Mucosa of descending colon (tissue), 3 donors: Measurements from ENCODE around the gene FAM209A. TPM values are rescaled to one million over a fixed set of nuclear protein-coding genes. Genes with fewer than 3 reads are reported as not detected.
"Not testable (repeated sequence)": the region's sequence is repeated elsewhere in the genome, so short reads cannot be mapped to it uniquely, and the experiment has no call there.

ENCODE experiments used
- ATAC-seq: fragments of 200-7000 bp; cut with Tn5 transposase; one replicate; pipeline ENCODE4 v1.9.1; 2020; ENCODE audit warnings: mild to moderate bottlenecking, moderate library complexity
- DNase-seq, 3 donors: peaks; one replicate each; pipeline ENCODE4 v3.0.0-alpha.2; 2020
- H3K36me3 ChIP-seq: fragments of 200-600 bp; one replicate; pipeline ENCODE4 v1.8.0; 2021; ENCODE audit warnings: low read depth, mild to moderate bottlenecking
- H3K4me1 ChIP-seq: fragments of 200-600 bp; one replicate; pipeline ENCODE4 v1.8.0; 2021; ENCODE audit warnings: low read depth, mild to moderate bottlenecking
- H3K4me3 ChIP-seq: fragments of 200-600 bp; one replicate; pipeline ENCODE4 v1.8.0; 2021; ENCODE audit warnings: mild to moderate bottlenecking
- H3K9me3 ChIP-seq: fragments of 200-600 bp; one replicate; pipeline ENCODE4 v1.8.0; 2021; ENCODE audit warnings: mild to moderate bottlenecking
- CTCF ChIP-seq: fragments of 200-600 bp; IDR thresholded peaks from one replicate; pipeline ENCODE4 v1.8.0; 2022; ENCODE audit warnings: antibody characterized with exemption, mild to moderate bottlenecking
- intact Hi-C, 2 donors: fragments of 100-400 bp; cut with DNase I in 1 of 2; cut with micrococcal nuclease in 1 of 2; formaldehyde crosslinking; loops; one replicate each; pipeline versions ENCODE4 v1.11.0 to v1.11.1; 2022; cut with DNase I, micrococcal nuclease
- total RNA-seq, 3 donors: library from RNA; stranded (reverse); fragmentation: NEBNext Ultra II Directional in 2 of 3; extraction: Animal tissue kit (Norgen Biotek cat#: 25700) in 2 of 3; gene quantifications; one replicate each; pipeline versions ENCODE4 v1.2.1 to v1.2.4, GENCODE V29; 2021 to 2023
- donor health status: DM: no; HTN: no; CAD: no; lungs with moderate emphysema.
- donor health status: DM: no; HTN: no; CAD: no.
- donor health status: DM: no; HTN: yes; CAD: no.

Gene FAM209A
- total RNA-seq, 3 donors from 2014 or later: 0.32 to 0.77 (median 0.44) TPM

- intact Hi-C loops: loop anchor here in 1 of 2 donors (10.0 kb wide), 1 partner anchor 432 kb away; no protein-coding TSS in a partner anchor
- no peak for DNase-seq
- no peak for ATAC-seq
- Histone ChIP-seq H3K4me1 (no peaks in the 10 kb centered on the region), H3K9me3 (no peaks in the 10 kb centered on the region), H3K36me3 (no peaks in the 10 kb centered on the region), H3K4me3 (no peak overlapping the region)
- no peak for TF ChIP-seq CTCF
These were observed 18.0 kb downstream of the FAM209A start for GRCh38 chr20:56542489-56543030.

GRCh38 chr20:56551571-56551970 lies 27.0 kb downstream of the FAM209A start:
- intact Hi-C loops: loop anchor here in 1 of 2 donors (10.0 kb wide), 1 partner anchor 513 kb away; no protein-coding TSS in a partner anchor

GRCh38 chr20:56552911-56553629 lies 28.5 kb downstream of the FAM209A start:
- no peak for ATAC-seq
- DNase-seq: no peak
- intact Hi-C loops: loop anchor here in 1 of 2 donors (10.0 kb wide), 1 partner anchor 512 kb away; no protein-coding TSS in a partner anchor
- H3K4me1 ChIP-seq: no peaks in the 10 kb centered on the region
- H3K9me3 ChIP-seq: no peaks in the 10 kb centered on the region
- H3K4me3 ChIP-seq: no peak overlapping the region
- no peak for TF ChIP-seq CTCF
- no peaks in the 10 kb centered on the region for H3K36me3 ChIP-seq

More at GRCh38 chr20:56551571-56551970, 27.0 kb downstream of the FAM209A start:
- no peaks in the 10 kb centered on the region for H3K4me1 ChIP-seq
- H3K9me3 ChIP-seq: no peaks in the 10 kb centered on the region
- no peaks in the 10 kb centered on the region for H3K36me3 ChIP-seq
- DNase-seq (no peak), ATAC-seq (no peak)
- TF ChIP-seq CTCF: no peak
- no peak overlapping the region for H3K4me3 ChIP-seq

GRCh38 chr20:56554869-56555268 lies 30.3 kb downstream of the FAM209A start:
- DNase-seq (peak in 1 of 3 donors; percentile 20), ATAC-seq (peak; percentile 74)
- no peak for TF ChIP-seq CTCF
- intact Hi-C loops: loop anchor here in 1 of 2 donors (10.0 kb wide), 1 partner anchor 510 kb away; no protein-coding TSS in a partner anchor
- Histone ChIP-seq H3K4me3 (no peak overlapping the region), H3K9me3 (no peaks in the 10 kb centered on the region), H3K4me1 (no peaks in the 10 kb centered on the region), H3K36me3 (no peaks in the 10 kb centered on the region)

GRCh38 chr20:56558968-56559367 lies 34.4 kb downstream of the FAM209A start:
- intact Hi-C loops: loop anchor here in 1 of 2 donors (10.0 kb wide), 1 partner anchor 506 kb away; no protein-coding TSS in a partner anchor
- no peaks in the 10 kb centered on the region for H3K36me3 ChIP-seq
- TF ChIP-seq CTCF: no peak
- H3K4me3 ChIP-seq: no peak overlapping the region
- no peaks in the 10 kb centered on the region for H3K9me3 ChIP-seq
- no peaks in the 10 kb centered on the region for H3K4me1 ChIP-seq
- DNase-seq (peak in 1 of 3 donors; percentile 1), ATAC-seq (no peak)

GRCh38 chr20:56564526-56564925 lies 40.0 kb downstream of the FAM209A start:
- H3K4me3 ChIP-seq, H3K9me3 ChIP-seq, H3K4me1 ChIP-seq, intact Hi-C loops, ATAC-seq, H3K36me3 ChIP-seq: not testable (repeated sequence)
- DNase-seq: peak in 1 of 3 donors; percentile 10
